GM18870 (cell line): ENCODE data around the gene PSPN.
"Not testable (repeated sequence)": the region's sequence is repeated elsewhere in the genome, so short reads cannot be mapped to it uniquely, and the experiment has no call there.

Experiments
- ATAC-seq: cut with Tn5 transposase; IDR thresholded peaks from one replicate; pipeline ENCODE4 v1.9.1; 2021; ENCODE audit warnings: moderate library complexity; ENCODE audit not compliant: unreplicated experiment

The PSPN gene

DNA sequence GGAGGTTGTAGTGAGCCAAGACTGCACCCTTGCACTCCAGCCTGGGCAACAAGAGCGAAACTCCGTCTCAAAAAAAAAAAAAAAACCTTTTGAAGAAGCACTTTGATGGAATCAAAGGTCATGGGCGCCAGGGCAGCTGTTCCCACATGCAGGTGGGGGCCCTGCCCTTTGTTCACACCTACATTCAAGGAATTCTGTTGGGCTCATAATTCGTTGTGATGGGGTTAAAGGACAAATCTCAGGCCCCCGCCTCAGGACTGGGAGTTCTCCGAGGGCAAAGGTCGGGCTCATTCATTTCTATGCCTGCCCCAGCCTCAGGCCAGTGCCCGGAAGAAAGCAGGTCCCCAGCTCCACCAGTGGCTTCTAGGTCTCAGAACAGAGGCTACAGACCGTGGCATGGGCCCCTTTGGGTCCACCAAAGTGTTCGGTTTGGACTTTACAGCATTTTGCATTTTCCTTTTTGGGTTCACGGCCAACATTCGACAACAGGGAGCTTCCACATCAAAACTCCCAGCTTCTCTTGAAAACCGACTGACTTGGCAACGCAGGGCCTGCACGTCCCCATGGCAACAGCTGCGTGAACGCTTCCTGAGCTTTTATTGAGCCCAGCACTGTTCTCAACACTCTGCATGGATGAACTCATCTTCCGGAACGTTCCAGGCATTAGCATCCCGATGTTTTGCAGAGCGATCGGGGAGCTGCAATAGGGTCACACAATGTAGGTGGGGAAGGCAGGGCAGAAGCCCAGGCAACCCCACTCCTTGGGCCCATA, 27.3 kb upstream of the PSPN start:
- ATAC-seq = no peak

DNA sequence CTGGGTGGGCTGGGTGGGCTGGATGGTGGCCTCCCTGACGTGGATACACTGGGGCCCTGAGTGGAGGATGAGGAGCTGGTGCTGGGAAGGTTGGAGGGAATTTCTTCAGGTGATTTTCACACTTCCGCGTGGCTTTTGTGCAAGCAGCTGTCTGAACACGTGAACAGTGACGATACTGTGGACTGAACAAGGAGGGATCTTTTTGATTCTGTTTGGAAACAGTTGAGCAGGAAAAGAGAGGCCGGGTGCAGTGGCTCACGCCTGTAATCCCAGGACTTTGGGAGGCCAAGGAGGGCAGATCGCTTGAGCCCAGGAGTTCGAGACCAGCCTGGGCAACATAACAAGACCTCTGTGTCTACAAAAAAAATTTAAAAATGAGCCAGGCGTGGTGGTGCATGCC, 26.3 kb upstream of the PSPN start:
- no peak for ATAC-seq

DNA sequence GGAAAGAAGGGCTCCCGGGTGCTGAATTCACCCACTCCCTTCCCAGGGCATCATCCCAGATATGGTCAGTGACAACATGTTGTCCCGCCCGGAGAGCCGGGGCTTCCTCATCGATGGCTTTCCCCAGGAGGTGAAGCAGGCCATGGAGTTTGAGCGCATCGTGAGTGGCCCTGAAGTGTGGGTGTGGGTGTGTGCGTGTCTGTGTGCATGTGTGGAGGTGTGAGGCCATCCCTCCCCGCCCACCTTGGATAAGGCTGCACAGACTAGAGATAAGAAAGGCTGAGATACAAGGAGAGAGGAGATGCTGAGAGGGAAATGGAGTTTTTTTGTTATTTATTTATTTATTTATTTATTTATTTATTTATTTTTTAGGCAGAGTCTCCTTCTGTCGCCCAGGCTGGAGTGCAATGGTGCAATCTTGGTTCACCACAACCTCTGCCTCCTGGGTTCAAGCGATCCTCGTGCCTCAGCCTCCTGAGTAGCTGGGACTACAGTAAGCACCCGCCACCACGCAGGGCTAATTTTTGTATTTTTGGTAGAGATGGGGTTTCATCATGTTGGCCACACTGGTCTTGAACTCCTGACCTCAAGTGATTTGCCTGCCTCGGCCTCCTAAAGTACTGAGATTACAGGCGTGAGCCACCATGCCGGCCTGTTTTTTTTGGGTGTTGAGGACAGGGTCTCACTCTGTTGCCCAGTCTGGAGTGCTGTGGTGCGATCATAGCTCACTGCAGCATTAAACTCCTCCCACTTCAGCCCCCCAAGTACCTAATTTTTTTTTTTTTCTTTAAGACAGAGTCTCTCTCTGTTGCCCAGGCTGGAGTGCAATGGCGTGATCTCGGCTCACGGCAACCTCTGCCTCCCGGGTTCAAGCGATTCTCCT, 24.6 kb upstream of the PSPN start:
- ATAC-seq = not testable (repeated sequence)

DNA sequence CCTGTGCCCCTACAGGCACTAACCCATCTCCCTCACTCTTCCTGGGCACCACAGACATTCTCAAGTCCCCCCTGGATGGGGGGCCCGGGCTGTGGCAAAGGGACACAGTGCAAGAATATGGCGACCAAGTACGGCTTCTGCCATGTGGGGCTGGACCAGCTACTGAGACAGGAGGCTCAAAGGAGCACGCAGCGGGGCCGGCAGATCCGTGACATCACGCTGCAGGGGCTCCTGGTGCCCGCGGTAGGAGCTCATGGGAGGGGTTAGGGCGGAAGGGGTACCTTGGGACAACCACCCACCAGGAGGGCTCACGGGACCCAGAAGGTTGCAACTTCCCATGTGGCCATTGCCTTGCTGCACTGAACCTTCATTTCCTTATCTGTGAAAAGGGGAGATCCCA, 20.6 kb upstream of the PSPN start:
- no peak for ATAC-seq

DNA sequence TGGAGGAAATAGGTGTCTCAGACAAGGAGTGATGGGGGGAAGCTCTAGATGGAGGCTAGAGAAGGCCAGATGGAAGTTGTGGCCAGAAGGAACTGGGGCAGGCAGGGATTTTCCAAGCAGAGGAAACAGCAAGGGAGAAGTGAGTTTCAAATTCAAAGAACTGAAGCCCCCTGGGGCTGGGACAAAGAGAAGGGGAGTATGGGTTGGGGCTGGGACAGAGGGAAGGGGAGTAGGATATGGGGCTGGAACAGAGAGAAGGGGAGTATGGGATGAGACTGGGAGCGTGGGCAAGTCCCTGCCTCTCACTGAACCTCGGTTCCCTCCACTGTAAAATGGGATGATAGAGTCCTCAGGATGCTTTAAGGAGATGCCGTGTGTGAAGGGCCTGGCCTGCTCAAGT, 19.1 kb upstream of the PSPN start:
- no peak for ATAC-seq

DNA sequence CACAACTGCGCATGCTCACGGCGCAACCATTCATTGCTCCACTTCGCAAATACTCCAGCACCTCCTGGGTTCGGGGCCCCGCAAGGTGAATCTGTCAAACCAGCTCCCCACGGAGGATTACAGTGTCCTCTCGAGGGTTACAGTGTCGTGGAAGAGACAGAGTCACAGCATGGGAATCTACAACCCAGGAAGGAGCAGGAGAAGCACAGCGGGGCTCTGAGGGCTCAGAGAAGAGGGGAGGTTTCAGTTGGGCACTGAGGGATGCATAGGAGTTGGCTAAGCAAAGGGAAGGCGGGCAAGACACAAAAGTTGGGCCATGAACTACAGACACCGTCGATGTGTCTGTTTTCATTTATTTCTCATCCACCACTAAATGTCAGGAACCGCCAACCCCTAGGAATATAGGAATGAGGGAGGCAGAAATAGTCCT, 18.3 kb upstream of the PSPN start:
- ATAC-seq = no peak

DNA sequence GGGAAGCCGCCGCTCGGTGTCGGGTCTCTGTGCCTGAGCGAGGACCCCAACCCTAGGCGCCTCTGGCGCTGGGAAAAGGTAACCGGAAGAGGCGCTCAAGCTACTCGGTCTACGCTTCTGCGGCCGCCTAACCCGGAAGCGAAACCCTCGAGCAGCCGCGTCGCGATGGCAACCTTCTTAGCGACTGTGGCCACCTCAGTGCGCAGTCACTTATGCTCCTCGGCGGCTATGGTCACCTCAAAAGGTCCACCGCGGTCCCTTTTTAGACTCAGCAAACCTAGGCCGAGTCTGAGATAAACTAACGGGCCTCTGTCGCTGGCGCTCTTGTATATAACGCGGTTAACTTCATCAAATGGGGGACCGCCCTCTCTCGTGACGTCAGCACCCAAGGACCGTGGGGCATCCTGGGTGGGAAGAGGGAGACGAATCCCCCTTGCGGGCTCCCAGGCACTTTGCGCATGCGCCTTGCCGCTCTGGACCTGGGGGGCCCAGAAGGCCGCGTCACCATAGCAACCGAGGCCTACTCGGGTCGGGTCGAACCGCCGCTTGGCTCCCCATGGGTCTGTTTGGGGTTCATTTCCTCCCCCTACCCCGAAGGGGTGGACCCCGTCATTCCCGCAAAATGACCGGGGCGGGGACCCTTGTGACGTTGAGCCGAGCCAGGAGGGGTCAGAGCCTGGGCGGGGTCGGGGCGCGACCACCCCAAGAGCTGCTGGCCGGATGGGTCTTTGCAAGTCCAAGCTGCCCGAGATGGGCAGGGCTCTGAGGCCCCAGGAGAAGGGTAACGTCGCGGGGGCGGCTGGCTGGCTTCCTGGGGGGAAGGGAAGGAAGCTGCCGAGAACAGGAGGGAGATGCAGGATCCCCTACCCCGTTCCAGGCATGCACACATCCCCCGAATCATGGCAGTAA, 17.6 kb upstream of the PSPN start, which contains the start of gene GTF2F1:
Gene GTF2F1 (minus strand): TSS at position 91 of the 909 bp plus-strand sequence. CDS start 169 bp downstream, outside the sequence.
- peak; percentile 67 for ATAC-seq

DNA sequence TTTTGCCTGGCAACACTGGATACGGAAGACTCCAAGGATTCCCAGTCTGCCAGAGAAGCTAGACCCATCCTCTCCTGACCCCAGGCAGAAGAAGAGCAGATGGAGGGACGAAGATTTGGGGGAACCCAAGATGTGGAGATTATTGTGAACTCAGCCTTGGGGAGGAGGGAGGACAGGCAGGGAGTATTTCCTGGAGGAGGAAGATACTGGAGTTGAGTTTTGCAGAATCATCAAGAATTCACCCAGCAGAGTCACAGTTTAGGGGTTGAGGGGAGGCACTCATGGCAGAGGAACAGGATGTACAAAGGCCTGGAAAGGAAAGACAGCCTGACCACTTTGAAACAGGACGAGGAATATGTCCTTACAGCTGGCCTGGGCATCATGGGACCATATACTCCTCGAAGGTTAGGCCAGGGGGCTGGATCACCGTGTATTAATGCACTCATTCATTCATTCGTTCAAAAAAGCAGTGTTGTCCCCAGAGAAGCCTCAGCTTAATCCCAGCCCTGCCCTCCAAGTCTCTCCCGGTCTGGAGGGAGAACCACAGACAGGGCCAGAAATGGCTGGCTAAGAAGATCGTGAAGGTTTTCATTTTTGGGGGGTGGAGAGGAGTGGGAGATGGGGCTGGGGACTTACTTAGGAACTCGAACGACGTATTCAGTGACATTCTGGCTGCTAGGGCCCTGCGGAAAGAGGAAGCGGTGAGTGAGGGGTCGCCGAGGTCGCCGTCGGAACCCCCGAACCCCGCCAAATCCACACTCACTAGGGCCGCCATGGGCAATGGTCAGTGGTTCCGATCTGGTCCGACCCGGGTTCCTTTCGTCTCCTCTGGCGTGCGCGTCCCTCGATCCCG, 16.7 kb upstream of the PSPN start:
- peak; percentile 24 for ATAC-seq

DNA sequence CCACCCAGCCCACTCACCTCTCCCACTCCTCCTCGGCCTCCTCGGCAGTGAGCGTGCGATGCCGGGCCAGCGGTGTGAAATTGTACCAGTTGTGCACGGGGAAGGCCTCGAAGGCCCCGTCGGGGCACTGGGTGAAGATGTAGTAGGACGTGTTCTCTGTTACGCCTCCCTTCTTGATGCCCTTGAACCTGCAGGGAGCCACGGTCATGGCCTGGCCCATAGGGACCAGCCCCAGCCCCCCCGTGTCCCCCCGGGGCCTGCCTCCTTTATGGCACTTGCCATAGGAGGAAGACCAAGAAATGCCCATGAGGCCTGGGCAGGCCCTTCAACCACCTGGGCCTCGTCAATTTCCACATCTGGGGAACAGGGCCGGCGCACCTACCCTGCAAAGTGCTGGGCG, 11.6 kb upstream of the PSPN start:
- no peak for ATAC-seq

DNA sequence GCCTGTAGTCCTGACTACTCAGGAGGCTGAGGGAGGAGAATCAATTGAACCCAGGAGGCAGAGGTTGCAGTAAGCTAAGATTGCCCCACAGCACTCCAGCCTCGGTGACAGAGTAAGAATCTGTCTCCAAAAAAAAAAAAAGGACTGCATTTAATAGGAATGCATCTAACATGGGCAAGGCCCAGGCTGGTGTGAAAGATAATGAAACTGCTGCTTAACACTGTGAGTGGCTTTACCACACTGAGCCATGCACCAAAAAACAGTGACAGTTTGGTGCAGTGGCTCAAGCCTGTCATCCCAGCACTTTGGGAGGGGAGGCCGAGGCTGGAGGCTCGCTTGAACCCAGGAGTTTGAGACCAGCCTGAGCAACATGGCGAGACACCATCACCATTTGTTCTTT, 8.6 kb upstream of the PSPN start:
- no peak for ATAC-seq

DNA sequence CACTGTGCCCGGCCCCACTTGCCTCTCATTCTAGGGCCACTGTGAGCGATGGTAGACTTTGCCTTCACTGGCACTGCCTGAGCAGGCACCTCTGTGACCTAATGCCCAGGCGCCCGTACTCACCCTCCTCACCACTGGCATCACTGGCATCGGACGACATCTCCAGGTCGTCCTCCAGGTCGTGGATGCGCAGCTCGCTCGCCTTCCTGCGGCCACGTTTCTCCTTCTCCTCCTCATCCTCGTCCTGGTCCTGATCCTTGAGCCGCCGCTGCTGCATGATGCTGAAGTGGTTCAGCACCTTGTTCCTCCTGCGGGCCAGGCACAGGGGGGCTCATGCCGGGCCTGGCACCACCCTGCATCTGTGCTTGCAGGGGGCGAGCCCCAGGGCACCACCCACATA, 7.5 kb upstream of the PSPN start:
- ATAC-seq = no peak

DNA sequence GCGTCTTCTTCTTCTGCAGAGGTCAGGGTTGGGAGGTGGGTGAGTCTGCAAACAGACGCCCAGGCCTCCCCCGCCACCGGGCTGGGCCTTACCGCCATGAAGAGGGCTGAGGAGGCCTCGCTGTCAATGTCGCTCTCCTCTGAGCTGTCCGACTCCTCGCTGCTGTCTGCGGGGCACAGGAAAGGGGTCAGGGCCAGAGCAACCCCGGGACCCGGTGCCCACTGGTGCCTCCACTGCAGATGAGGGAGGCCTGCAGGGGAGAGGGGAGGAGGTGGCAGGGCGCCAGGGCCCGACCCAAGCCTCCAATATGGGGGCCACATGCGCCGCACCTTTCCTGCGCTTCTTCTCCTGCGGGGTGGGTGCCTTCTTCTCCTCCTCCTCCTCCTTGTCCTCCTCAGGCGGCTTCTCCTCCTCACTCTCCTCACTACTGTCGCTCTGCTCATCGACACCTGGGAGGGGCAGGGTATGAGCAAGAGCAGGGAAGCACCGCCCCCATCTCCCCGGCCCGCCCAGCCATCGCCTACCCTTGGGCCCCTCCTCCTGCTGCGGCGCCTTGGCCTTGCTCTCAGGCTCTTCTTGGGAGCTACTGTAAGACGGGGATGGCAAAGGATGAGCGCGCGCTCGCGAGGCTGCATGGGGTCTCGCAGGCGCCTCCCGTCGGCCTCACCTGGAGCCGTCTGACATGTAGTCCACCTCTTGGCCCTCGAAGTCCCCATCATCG, 5.5 kb upstream of the PSPN start:
- no peak for ATAC-seq

DNA sequence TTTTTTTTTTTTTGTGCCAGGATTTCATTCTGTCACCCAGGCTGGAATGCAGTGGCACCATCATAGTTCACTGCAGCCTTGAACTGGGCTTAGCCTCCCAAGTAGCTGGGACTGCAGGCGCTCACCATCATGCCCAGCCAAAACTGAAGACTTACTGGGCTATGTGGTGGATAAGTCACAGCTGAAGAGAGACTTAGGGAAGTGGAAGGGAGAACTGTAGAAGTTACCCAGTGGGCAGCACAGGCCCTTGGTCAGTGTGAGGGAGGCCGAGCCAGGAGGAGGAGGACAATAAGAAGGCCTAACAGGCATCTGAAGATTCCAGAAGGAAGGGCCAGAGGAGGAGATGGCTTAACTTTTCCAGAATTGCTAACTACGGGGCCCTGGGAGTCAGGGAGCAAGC, 4.0 kb upstream of the PSPN start:
- no peak for ATAC-seq

DNA sequence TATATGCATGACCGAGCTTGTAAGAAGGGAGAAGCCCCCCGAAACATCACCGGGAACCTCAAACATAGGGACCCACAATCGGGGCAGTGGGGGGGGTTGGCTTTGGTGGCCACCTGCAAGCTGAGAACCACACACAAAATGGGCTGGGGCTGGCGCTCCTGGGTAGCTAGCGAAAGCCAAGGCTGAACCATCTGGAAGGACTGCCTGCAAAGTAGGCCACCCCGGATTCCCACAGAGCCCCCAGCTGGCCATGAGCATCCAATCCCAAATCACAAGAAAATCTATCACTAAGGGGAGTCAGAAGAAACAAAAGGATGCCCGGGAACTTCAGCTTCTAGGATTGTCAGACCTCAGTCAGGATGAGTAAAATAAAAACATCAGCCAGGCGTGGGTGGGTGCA, 2.8 kb upstream of the PSPN start:
- no peak for ATAC-seq

DNA sequence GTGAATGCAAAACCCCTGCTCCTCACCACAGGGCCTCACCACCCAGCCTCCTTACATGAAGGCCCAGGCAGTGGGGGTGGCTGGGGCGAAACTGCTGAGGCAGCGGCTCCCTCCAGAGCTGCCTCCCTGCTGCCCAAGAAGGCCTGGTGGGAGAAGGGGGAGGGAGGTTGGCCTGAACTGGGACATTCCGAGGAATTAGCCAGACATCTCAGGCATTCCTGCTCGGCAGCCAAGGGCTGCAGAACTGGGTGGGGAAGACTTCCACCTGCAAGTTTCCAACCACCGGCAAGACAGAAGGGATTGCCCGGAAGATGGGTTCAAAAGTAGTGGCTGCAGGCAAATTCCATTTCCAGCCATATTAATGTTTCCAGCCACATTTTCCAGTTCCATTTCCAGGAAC, 2.3 kb upstream of the PSPN start:
- ATAC-seq = no peak

DNA sequence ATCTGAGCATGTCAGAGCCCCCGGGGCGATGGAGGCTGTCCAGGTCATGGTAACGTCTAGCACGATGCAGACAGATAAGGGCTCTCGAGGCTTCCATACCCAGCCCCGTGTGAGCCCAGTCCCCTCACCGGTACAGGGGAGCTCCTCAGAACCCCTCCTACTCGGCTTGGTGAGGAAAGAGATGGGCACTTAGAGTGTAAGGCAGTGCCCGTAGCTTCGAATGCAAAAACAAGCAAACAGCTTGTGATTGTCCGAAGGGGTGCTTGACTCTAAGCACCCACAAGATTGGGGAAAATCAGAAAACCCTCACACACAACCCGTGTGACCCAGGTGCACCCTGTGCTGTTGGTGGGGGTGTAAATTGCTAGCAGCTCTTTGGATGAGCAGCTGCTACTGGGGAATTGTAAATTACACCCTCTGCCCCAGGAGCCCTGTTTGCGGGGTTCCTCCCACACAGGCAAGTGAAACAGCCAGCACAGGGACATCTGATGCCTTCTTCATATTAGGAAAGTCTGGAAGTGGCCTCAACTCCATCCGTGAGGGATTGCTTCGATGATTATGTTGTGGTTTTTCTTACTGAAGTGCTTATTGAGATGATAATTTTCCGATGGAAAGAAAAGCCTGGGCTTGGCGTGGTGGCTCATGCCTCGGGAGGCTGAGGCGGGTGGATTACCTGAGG, 918 bp upstream of the PSPN start:
- no peak for ATAC-seq

DNA sequence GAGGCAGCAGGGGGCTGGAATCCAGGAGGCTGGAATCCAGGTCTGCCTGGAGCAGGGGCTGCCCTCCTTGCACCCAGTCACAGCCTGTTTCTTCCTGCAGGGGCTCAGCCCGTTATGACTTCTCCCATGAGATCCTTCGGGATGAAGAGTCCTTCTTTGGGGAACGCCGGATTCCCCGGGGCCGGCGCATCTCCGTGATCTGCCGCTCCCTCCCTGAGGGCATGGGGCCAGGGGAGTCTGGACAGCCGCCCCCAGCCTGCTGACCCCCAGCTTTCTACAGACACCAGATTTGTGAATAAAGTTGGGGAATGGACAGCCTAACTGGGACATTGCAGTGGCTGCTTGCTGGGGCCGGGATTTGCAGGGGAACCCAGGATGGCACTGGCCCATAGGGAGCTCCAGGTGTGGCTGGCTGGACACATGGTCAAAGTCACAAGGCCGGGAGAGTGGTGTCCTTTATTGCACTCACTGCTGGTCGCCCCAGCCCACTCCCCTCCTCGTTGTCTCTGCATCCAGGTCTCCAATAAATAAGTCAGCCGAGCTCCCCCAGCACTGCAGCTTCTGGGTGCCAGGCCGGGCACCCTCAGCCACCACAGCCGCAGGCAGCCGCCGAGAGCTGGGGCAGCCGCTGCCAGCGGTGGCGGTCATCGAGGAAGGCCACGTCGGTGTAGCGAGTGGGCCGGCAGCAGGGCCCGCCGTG, 872 bp downstream of the PSPN start:
- ATAC-seq = no peak

DNA sequence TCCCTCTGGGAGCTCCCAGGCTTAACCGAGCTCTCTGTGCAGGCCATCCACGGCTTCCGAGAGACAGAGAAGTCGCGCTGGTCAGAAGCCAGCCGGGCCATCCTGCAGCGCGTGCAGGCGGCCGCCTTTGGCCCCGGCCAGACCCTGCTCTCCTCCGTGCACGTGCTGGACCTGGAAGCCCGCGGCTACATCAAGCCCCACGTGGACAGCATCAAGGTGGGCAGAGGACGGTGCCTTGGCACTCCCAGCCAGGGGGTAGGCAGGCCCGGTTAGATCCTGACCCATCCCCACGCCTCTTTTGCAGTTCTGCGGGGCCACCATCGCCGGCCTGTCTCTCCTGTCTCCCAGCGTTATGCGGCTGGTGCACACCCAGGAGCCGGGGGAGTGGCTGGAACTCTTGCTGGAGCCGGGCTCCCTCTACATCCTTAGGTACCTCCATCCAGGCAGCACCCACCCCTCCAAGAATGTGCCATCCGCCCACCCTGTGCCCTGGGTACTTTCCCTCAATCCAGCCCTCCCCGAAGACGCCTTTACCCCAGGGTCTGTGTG, 1.5 kb downstream of the PSPN start:
- ATAC-seq = no peak
